SIG-M5 treated with dmso at 0.1 percent for 504 hours (cell line): ENCODE measurements around the gene OTOF.
"Not testable (repeated sequence)": the region's sequence is repeated elsewhere in the genome, so short reads cannot be mapped to it uniquely, and the experiment has no call there.

Experiments
- DNase-seq: peaks from one replicate; lab custom pipeline; 2025; ENCODE audit not compliant: unreplicated experiment; lab: John Stamatoyannopoulos, UW

OTOF gene

DNA sequence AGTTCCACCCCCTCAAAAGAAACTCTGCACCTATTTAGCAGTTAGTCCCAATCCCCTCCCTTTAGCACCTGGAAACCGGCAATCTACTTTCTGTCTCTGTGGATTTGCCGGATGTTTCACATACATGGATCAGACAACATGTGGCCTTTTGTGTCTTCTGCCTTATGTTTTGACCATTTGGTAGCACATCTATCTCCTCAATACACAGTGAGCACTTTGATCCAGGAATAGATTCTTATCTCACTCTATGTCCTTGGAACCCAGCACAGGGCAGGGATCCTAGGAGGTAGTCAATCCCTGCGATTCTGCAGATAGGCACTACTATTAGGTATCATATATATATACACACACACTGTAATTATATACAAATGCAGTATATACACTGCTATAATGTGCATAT lies 3.8 kb upstream of the OTOF start:
- DNase-seq, result no peak

DNA sequence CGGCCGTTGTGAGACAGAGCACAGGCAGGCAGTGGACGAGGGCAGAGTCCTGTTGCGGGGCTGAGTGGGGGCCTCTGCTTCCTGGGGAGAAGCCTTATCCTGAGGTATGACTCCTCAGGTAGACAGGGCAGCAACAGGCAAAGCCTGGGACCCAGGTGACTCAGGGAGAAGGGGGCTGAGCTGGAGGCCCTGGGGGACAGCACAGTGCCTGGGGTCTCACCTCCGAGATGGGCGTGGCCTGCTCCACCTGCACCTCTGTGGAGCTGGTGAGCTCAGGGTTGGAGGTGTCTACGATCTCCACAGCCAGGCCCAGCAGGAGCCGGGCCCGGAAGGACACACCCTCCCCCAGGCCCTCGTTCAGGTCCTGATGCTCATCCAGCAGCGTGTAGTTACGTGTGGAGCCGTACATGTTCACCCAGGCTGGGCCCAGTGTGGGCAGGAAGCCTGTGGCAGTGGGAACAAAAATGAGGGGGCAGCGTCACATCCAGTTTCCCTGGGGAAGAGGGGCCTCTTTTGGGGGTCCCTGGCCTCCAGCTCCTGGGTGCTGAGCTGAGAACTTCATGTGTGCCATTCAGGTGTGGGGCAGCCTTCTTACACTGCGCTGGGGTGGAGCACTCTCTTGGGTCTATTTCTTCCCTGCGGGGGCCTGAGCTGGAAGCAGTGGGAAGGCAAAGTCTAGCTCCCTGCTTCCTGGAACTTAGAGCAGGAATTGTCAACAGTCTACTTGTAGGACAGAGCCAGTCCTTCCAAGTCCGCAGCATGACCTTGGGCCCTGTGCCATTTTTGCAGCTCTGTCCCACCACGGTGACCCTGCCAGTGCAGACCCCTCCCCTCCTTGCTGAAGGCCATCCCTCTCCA lies 2.9 kb upstream of the OTOF start:
- no peak for DNase-seq

DNA sequence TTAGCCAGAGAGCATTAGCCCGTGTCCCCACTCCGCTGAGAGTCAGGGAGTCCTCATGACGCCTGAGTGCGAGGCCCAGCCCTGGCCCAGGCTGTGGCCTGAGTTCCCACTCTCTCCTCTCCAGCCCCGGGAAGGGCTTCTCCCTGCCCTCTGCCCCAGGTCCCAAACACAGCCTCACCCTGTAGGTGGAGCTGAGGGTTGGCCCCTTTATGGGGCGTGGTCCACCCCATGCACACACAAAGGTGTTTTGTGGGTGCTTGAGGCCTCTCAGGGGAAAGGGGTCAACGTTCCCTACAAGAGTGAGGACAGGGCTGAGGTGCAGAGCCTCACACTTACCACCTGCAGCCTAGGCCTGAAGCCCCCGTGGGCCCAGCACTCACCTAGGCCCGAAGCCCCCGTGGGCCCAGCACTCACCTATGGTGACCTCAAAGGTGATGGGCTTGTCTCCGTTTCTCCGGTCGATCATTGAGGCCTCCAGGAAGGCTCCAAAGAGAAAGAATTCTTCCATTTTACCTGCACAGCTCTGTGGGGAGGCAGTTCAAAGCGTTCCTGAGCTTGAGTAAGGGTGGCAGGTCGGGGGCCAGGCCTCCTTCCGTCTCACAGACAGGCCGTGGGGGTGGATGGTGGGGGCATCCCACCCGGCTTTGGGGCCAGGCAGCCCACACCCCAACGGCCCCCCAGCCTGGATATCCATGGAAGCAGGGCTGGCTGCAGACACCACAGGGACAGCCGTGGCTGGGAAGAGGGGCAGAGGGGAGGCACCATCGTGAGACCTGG lies 2.1 kb upstream of the OTOF start:
- DNase-seq, result no peak

DNA sequence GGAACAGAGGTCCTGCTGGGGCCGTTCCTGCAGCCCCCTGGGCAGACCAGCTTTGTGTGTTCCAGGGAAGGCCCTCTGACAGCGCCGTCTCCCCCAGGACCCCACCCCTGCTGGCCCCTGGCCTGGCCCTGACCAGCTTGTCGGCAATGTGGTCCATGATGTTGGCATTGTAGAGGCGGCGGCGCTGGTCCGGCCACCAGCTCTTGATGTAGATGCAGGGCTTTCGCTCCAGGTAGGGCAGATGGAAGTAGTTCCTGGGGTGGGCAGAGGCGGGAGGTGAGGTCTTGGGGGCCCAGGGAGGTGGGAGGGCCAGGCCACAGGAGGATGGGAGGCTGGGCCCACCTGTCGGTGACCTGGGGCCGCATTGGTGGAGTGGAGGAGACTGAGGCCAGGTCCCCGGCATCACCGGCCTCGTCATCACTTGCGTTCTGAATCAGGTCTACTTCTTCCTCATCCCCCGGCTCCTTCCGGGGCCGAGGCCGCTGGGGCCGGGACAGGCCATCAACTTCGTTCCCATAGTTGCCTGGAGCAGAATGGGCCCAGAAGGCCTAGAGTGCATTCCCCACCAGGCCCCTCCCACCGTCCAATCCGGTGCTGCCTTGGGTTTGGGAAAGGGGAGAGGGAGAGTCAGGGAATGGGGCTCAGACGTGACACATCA lies 1.3 kb upstream of the OTOF start:
- DNase-seq, result no peak

DNA sequence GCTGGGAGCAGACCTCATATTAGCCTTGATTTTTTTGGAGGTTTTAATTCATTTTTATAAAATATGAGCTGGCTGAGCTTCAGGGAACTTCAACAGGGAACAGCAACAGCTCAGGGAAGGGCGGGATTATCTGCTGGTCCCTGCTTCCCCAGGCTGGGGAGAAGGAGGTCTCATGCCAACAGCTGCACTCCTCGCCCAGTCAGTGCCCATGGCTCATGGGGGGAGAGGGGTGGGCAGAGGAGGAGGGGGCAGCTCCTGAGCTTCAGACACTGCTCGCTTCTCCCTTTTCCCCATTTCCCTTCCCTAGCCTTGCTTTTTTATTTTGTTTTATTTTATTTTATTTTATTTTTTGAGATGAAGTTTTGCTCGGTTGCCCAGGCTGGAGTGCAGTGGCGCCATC lies 442 bp upstream of the OTOF start:
- no peak for DNase-seq

DNA sequence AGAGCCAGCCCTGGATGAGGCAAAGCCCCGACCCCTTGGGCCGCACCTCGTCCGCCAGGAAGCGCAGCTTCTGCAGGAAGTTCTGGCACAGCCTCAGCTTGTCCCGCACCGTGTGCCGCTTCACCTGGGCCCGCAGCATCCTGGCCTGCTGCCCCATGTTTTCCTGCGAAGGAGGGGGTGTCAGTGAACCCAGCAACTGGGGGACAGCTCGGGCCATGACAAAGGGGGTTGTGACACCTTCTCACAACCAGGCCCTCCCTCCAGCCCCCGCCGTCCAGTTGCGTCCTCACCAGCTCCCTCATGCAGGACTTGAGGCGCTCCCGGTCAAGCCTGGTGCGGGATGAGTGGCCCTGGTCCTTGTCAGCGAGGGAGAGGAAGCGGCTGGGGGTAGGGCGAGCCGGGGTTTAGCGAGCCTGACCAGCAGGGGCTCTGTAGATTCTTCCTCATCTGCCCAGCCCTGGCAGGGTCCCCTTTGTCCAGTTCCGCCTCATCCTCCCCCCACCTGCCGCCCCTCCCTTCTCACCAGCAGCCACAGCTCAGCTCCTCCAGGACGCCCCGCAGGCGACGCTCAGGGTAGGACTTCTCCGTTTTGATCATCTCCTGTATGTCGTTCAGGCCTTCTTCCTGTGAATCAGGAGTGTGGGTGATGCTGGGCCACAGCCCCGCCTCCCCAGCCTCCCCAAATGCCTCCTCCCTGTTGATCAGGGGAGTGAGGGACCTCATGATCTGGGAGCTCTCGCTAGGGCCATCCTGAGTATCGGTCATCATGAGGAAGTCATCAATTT lies 606 bp downstream of the OTOF start:
- DNase-seq, result no peak

DNA sequence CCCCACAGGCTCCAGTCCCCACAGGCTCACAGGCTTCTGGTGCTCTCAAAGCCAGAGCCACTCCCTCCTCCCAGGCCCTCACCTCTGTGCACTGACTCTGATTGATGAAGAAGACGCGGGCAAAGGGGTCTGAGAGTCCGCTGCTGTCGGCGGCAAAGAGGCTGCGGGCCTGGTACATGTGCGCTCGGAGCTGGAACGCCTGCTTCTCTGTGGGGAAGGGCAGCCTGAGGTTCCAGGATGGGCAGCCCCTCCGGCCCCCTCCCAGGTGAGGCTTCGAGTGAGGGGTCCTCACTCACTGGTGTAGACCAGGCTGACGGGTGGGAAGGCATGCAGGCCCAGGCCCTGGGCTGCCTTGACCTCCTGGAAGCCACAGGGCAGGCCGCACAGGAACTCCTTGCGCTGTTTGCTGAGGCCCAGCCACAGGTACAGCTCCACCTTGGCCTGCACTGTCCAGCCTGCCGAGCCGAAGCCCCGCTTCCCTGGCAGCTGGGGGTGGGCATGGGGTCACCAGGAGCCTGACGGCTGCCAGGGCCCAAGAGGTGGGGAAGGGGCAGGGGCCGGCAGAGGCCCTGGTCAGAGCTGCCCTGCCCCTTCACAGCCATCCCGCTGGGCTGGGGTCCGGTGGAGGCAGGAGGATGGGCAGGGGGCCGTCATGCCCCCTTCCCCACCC lies 2.0 kb downstream of the OTOF start:
- DNase-seq, result no peak

DNA sequence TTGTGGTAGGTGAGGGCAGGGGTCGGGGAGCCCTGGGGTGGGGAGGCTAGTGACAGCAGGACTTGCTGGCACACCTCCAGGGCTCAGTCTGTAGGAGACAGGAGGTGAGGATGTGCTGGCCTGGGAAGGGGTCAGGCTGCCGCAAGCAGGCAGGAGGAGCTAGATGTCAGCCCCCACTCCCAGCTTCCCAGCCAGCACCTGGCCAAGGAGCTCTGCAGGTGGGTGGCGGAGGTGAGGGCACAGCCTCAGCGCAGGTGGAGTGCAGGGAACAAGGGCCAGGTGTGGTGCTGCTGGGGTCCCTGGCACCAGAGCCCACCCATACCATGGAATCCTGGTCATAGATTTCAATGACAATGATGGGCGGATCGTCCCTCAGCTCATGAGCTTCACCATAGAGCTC lies 2.9 kb downstream of the OTOF start:
- no peak for DNase-seq

DNA sequence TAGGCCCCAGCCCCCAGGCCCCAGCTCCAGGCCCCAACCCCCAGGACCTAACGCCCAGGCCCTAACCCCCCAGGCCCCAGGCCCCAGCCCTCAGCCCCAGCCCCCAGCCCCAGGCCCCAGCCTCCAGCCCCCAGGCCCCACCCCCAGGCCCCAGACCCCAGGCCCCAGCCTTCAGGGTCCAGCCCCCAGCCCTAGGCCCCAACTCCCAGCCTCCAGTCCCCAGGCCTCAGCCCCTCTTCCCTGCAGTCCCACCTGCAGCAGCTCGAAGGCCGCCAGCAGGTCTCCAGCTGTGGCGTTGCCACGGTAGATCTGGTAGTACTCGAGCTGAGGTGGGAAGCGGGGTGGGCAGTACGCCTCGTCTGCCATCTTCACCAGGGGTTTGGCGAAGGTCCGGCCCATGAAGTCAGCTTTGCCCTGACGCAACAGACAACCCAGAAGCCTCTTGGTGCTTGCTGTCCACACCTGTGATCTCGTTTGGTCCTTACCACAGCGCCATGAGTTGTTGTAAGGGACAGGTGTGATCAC lies 3.6 kb downstream of the OTOF start:
- DNase-seq, result no peak

DNA sequence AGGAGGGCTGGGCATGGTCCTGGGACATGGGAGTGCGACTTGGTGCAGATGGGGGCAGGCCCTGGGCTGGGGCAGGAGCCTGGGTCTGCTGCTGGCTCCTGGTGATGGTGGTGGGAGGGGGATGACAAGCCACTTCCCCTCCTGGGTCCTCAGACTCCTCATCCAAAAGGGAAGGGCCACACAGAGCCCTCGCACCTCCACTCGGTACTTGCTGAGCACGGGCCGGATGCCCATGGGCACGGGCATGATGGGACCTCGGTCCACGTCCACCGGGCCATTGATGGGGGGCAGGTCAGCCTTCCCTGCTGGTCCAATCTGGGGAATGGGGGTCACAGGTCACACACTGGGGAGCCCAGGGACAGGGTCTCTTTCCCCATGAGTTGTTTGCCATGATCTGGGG lies 4.1 kb downstream of the OTOF start:
- DNase-seq, result no peak

DNA sequence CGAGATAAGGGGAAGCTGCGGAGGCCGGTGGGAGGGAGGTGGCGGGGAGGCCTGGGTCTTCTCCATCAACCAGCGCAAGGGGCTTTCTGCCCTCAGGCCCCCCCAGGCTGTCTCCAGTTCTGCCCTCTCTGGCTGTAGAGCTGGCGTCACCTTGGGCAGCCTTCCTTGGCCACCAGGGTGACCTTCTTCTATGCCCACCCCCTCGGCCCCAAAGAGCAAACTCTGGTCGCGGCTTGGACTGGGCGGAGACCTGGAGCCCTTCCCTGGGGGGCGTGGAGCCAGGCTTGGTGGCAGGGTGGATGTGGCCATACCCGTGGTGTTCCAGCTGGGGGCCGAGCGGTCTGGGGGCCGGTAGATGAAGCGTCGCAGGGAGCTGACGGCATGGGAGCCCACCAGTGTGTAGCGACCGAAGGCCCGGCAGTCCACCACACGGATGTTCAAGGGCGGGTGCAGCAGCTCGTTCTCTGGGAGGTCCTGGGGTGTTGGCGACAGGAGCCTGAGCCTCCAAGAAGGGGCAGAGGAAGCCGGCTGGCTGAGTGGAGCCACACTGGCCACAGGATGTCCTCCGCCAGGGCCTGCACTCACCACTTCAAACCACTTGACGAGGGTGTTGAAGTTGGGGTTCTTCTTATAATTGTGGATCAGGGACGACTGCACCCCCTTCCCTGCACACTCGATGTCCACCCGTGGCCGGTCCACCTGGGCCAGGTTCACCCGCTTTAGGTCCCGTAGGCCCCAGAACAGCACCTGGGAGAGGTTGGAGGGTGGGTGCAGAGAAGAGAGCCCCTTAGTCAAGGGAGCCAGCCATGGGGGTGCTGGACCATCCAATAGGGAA lies 4.9 kb downstream of the OTOF start:
- DNase-seq, result no peak

DNA sequence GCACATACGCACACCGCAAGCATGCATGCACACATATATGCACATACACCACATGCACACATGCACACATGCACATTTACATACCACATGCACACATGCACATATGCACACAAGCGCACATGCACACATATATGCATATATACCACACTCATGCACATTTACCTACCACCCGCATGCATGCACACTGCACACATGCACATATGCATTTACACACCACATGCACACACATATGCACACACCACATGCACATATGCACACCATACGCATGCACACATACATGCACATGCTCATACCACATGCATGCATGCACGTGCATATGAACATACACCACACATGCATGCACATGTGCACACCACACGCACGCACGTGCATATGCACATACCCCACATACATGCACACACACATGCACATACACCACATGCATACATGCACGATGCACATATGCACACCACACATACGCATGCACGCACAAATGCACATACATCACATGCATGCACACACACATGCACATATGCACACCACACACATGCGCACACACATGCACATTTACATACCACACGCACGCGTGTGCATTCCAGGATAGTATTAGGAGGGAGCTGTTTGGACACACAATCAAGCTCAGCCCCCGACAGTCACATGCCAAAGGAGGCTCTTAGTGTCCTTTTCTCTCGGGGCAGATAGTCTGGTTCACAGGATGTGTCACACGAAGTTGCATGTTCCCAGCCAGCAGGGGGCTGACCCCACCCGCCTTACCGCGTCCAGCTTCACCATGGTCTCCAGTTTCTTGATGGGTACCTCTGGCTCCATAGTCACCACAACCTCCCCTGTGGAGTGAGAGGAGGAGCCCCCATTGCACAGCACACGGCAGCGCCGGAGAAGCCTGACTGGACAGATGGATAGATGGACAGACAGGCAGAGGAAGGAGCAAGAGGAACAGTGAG lies 5.9 kb downstream of the OTOF start:
- DNase-seq, result no peak

DNA sequence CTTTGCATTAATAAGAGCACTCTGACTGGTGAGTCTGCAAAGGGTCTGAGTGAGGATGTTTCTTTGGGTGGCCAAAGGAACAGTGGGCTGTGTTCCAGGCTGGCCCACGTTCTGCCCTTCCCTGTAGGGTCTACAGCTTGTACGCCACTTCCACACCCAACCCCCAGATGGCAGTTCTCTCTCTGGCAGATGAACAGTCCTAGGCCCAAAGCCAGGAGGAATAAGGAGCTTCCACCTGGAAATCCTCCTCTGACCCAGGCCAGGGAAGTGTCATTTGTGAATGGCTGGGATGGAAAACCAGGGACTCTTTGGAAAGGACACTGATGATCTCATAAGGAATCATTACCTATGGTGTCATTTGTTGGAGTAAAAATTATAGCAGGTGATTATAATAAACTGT lies 6.6 kb downstream of the OTOF start:
- no peak for DNase-seq

DNA sequence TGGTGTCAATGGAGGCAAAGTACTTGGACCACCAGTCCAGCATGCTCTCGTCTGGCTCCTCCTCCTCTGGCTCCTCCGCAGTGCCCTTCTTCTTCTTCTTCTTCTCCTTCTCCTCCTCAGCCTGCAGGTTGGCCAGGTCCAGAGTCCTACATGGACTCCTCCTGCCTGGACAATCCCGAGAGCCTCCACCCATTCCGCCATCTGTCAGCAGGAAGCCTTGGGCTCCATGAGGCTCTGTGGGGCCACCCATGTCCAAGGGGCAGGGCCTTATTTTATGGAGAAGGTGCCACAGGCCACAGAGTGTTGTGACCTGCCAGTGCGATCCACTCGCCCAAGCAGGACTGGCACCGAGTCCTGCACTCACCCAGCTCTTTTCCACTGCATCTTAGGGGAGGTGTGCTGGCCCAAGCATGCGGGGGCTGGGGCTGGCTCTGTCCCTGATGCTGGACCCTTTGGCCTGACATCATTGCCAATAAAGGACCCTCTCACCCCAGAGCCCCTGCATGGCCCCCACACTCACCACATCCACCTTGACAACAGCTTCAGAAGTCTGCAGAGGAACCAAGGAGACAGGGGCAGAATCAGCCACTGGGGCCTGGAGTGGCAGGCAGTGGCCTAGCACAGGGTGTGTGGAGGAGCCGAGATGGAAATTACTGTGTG lies 7.2 kb downstream of the OTOF start:
- no peak for DNase-seq

DNA sequence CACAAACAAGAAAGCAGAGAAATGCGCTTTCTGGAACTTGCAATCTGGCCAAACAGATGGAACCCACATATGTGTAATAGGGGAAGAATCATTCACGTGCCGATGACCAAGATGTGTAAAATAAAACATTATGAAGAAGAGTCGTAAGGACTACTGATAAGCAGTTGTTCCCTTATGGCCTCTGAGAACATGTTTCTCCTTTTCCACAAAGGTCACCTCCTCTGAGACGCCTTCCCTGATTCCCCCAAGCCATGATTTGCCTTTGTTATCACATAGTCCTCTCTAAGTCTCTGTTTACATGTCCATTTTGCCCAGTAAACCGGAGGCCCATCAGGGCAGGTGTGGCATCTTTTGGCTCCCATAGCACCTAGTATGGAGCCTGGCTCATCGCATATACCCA lies 8.0 kb downstream of the OTOF start:
- DNase-seq, result no peak

DNA sequence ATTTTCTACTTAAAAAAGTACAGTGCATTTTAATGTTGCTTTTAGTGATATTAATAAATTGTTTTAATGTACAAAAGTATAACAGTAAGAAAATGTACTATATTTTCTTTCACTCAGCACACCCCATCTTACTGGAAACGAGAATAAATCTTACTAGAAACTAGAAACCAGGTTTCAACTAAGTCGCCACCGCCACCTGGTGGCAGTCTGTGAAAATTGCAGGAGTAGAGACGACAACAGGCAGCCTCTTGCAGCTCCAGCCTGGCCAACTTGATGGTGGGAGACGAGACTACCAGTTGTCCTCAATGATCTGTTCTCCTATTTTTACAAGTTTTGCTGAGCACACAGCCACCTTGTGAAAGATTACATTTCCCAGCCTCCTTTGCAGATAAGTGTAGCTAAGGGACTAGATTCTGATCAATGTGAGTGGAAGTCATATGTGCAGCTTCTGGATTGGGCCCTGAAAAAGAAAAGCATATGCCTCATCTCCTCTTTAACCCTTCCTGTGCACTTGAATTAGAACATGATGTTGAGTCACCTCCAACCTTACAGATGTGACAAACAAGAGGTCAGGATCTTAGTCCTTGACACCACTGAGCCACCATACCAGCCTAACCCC lies 8.7 kb downstream of the OTOF start:
- peak; percentile 82 for DNase-seq

DNA sequence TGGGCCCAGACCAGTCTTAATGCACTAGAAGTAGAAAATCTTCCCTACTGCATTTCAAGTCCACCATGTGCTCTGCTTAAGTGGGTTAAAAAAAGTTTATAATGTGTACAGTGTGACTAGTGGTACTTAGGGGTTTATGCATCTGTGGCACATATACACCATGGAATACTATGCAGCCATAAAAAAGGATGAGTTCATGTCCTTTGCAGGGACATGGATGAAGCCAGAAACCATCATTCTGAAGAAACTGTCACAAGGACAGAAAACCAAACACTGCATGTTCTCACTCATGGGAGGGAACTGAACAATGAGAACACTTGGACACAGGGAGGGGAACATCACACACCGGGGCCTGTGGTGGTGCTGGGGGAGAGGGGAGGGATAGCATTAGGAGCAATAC lies 9.4 kb downstream of the OTOF start:
- not testable (repeated sequence) for DNase-seq
